Colonic mucosa (tissue), 4 donors: ENCODE measurements around the gene ZNF609. TPM values are rescaled to one million over a fixed set of nuclear protein-coding genes. Genes with fewer than 3 reads are reported as not detected.

ENCODE experiments used
- DNase-seq: peaks from one replicate; pipeline ENCODE4 v3.0.0-alpha.2; 2020
- H3K27ac ChIP-seq: fragments of 200-600 bp; one replicate; pipeline ENCODE4 v1.8.0; 2021
- H3K27me3 ChIP-seq: fragments of 200-600 bp; one replicate; pipeline ENCODE4 v1.8.0; 2021
- H3K36me3 ChIP-seq: fragments of 200-600 bp; one replicate; pipeline ENCODE4 v1.8.0; 2021
- H3K4me1 ChIP-seq: fragments of 200-600 bp; one replicate; pipeline ENCODE4 v1.8.0; 2021; ENCODE audit warnings: mild to moderate bottlenecking
- H3K4me3 ChIP-seq: fragments of 200-600 bp; one replicate; pipeline ENCODE4 v1.8.0; 2021
- H3K9ac ChIP-seq, 2 donors: one replicate each; pipeline ENCODE4 v1.7.0; 2013; ENCODE audit warnings: control low read depth in 2 of 2, low read depth in 2 of 2, low read length in 2 of 2
- H3K9me3 ChIP-seq: fragments of 200-600 bp; one replicate; pipeline ENCODE4 v1.8.0; 2021
- CTCF ChIP-seq: fragments of 200-600 bp; IDR thresholded peaks from one replicate; pipeline ENCODE4 v1.8.0; 2022; ENCODE audit warnings: antibody characterized with exemption, mild to moderate bottlenecking
- intact Hi-C: fragments of 100-400 bp; cut with DNase I; formaldehyde crosslinking; loops from one replicate; pipeline ENCODE4 v1.14.1; 2022
- total RNA-seq, 2 donors: library from RNA; stranded (reverse); fragmentation: NEBNext Ultra II Directional in 1 of 2; extraction: Animal tissue kit (Norgen Biotek cat#: 25700) in 1 of 2; gene quantifications; one replicate each; pipeline ENCODE4 v1.2.1, GENCODE V29; 2021
- donor health status: healthy.
- donor health status: DM: no; HTN: no; CAD: no.
- donor health status: DM: no; HTN: no; CAD: no.

ZNF609 gene
- total RNA-seq, 2 donors from 2014 or later: 24.5 to 24.8 TPM

GRCh38 chr15:64582202-64582601 lies 121.8 kb downstream of the ZNF609 start:
- no peaks in the 10 kb centered on the region for H3K36me3 ChIP-seq
- no peak overlapping the region for H3K27ac ChIP-seq
- DNase-seq: no peak
- no peaks in the 10 kb centered on the region for H3K4me1 ChIP-seq
- no peaks in the 10 kb centered on the region for H3K9me3 ChIP-seq
- no peak for TF ChIP-seq CTCF
- H3K9ac ChIP-seq: no peak overlapping the region
- H3K4me3 ChIP-seq: no peak overlapping the region
- no peaks in the 10 kb centered on the region for H3K27me3 ChIP-seq
- intact Hi-C loops: no loop called here

- no peak for TF ChIP-seq CTCF
- no peaks in the 10 kb centered on the region for H3K27me3 ChIP-seq
- no peak overlapping the region for H3K27ac ChIP-seq
- no peak overlapping the region for H3K9ac ChIP-seq
- intact Hi-C loops: no loop called here
- no peaks in the 10 kb centered on the region for H3K4me1 ChIP-seq
- DNase-seq: no peak
- no peak overlapping the region for H3K4me3 ChIP-seq
- no peaks in the 10 kb centered on the region for H3K36me3 ChIP-seq
- no peaks in the 10 kb centered on the region for H3K9me3 ChIP-seq
These were observed 123.1 kb downstream of the ZNF609 start for GRCh38 chr15:64583519-64583918.

- H3K36me3 ChIP-seq: no peaks in the 10 kb centered on the region
- no peak for TF ChIP-seq CTCF
- no peak overlapping the region for H3K4me3 ChIP-seq
- DNase-seq: no peak
- no peak overlapping the region for H3K27ac ChIP-seq
- H3K4me1 ChIP-seq: no peaks in the 10 kb centered on the region
- H3K9me3 ChIP-seq: no peaks in the 10 kb centered on the region
- H3K9ac ChIP-seq: no peak overlapping the region
- H3K27me3 ChIP-seq: no peaks in the 10 kb centered on the region
- intact Hi-C loops: no loop called here
These were observed 123.6 kb downstream of the ZNF609 start for GRCh38 chr15:64583983-64584382.

- Histone ChIP-seq H3K4me3 (no peak overlapping the region), H3K27me3 (no peaks in the 10 kb centered on the region), H3K9ac (no peak overlapping the region), H3K36me3 (no peaks in the 10 kb centered on the region), H3K9me3 (no peaks in the 10 kb centered on the region), H3K4me1 (no peaks in the 10 kb centered on the region), H3K27ac (no peak overlapping the region)
- no peak for DNase-seq
- no peak for TF ChIP-seq CTCF
- intact Hi-C loops: no loop called here
These were observed 126.0 kb downstream of the ZNF609 start for GRCh38 chr15:64586259-64586870.

- H3K27me3 ChIP-seq: no peaks in the 10 kb centered on the region
These were observed 126.6 kb downstream of the ZNF609 start for GRCh38 chr15:64586984-64587383.

More at GRCh38 chr15:64586984-64587383, 126.6 kb downstream of the ZNF609 start:
- Histone ChIP-seq H3K4me3 (no peak overlapping the region), H3K9me3 (no peaks in the 10 kb centered on the region), H3K27ac (no peak overlapping the region), H3K4me1 (no peaks in the 10 kb centered on the region), H3K36me3 (no peaks in the 10 kb centered on the region), H3K9ac (no peak overlapping the region)
- intact Hi-C loops: no loop called here
- DNase-seq: no peak
- no peak for TF ChIP-seq CTCF
